ENCODE data around the gene CHRNE. TPM values are rescaled to one million over a fixed set of nuclear protein-coding genes. Genes with fewer than 3 reads are reported as not detected.
A peak's percentile ranks its signal among the peaks of the same experiment; 100 is the strongest.

The CHRNE gene
- total RNA-seq, 1 experiment from 2014 or later = 0.31 TPM

GRCh38 chr17:4947010-4947410 lies 44.1 kb upstream of the CHRNE start:
- Histone ChIP-seq H2AFZ (ENCODE audit: low read length) (no peak overlapping the region), H4K20me1 (ENCODE audit: control insufficient read depth, insufficient read depth, insufficient read length) (no peaks in the 10 kb centered on the region), H3T11ph (ENCODE audit: low read length) (no peak overlapping the region), H3K56ac (ENCODE audit: insufficient read length, low read depth, low read length) (no peak overlapping the region), H3K18ac (ENCODE audit: insufficient read length, low read depth, low read length) (no peak overlapping the region), H4K91ac (ENCODE audit: insufficient read length, low read depth, low read length) (no peak overlapping the region), H3K14ac (ENCODE audit: insufficient read depth, low read length) (0 out of 2 replicates have a peak overlapping the region, but pooled peaks have one; percentile 31), H2BK120ac (ENCODE audit: low read depth, low read length, poor library complexity, severe bottlenecking) (no peak overlapping the region), H2BK20ac (ENCODE audit: low read depth, low read length, poor library complexity, severe bottlenecking) (no peak overlapping the region), H3K23ac (ENCODE audit: insufficient read length, low read depth, low read length) (no peak overlapping the region), H3K9ac (ENCODE audit: extremely low read depth, insufficient read length, low read length) (peak overlapping the region; percentile 42), H3K9me3 (ENCODE audit: control insufficient read depth, low read depth, low read length) (no peaks in the 10 kb centered on the region), H4K5ac (ENCODE audit: insufficient read length, low read depth, low read length) (no peak overlapping the region), H2BK5ac (ENCODE audit: insufficient read length, low read length) (no peak overlapping the region), H2BK15ac (ENCODE audit: low read depth, low read length) (no peak overlapping the region), H3K23me2 (ENCODE audit: insufficient read length, low read depth, low read length, poor library complexity, severe bottlenecking) (peaks cover 23% of the 10 kb centered on the region), H3K4me1 (ENCODE audit: insufficient read depth, low read length) (peaks cover 4% of the 10 kb centered on the region; the same call in 1 of the 2 replicates), H2BK12ac (ENCODE audit: insufficient read length, low read depth, low read length) (no peak overlapping the region), H2AK5ac (ENCODE audit: insufficient read length, low read length) (no peak overlapping the region), H3K4me2 (ENCODE audit: insufficient read depth, insufficient read length, low read length) (peak overlapping the region; percentile 72), H3K27ac (ENCODE audit: insufficient read length, low read depth, low read length) (no peak overlapping the region), H3K27me3 (ENCODE audit: insufficient read depth, low read length) (no peaks in the 10 kb centered on the region), H3K79me2 (ENCODE audit: insufficient read depth, low read length) (peaks cover 13% of the 10 kb centered on the region; the same call in 1 of the 2 replicates), H4K8ac (replicated peaks; ENCODE audit: insufficient read length, low read depth, low read length) (no peak overlapping the region), H3K79me1 (ENCODE audit: insufficient read depth, low read depth, low read length, poor library complexity, severe bottlenecking) (peaks cover 4% of the 10 kb centered on the region), H3K4ac (ENCODE audit: low read depth, low read length) (no peak overlapping the region; the same call in 1 of the 2 replicates)
- peaks cover 27 to 55% (median 46%) of the 10 kb centered on the region in 3 experiments for H3K36me3 Mint-ChIP-seq (ENCODE audit: insufficient read depth in 1 of 3, low read depth in 3 of 3)
- no peak for TF ChIP-seq CTCF (conservative IDR thresholded peaks at IDR 0.05)
- peak overlapping the region; percentile 95 to 100 for H3K4me3 Mint-ChIP-seq
- no CpG with 5 or more reads among the region's 7 CpGs for WGBS (ENCODE audit: extremely low coverage, insufficient read length, low lambda C conversion rate)
- peaks cover 5% of the 10 kb centered on the region for H3K27me3 Mint-ChIP-seq (ENCODE audit: low read depth)
- no peak for DNase-seq
- peak overlapping the region; percentile 32 to 92 (median 78); a peak in 6 of 7 replicates for H3K27ac Mint-ChIP-seq
- H3K4me1 Mint-ChIP-seq = peaks cover 37 to 38% of the 10 kb centered on the region in 2 experiments
- peaks cover 0 to 2% of the 10 kb centered on the region in 2 experiments; a peak in 2 of 5 replicates for H3K9me3 Mint-ChIP-seq

All from H9 (cell line).